Liver (tissue), 3 donors: ENCODE data around the gene CFAP97D1.

Experiments
- JUND ChIP-seq, 2 donors: IDR thresholded peaks; 2 replicates each; pipeline ENCODE4 v1.6.1; 2016; ENCODE audit warnings: antibody characterized with exemption in 2 of 2
- TF ChIP-seq, protein P1 (sequence below): fragments of 150-350 bp; IDR thresholded peaks from 2 replicates; pipeline ENCODE4 v1.5.1; 2017; ENCODE audit warnings: improper control_type of control experiment, low read depth, low read length; ENCODE audit not compliant: missing input control
- TF ChIP-seq, protein P2 (sequence below): IDR thresholded peaks from 2 replicates; pipeline ENCODE4 v1.6.1; 2016; ENCODE audit warnings: antibody characterized with exemption, mild to moderate bottlenecking
- donor health status: healthy.
- donor health status: healthy.

DNA sequence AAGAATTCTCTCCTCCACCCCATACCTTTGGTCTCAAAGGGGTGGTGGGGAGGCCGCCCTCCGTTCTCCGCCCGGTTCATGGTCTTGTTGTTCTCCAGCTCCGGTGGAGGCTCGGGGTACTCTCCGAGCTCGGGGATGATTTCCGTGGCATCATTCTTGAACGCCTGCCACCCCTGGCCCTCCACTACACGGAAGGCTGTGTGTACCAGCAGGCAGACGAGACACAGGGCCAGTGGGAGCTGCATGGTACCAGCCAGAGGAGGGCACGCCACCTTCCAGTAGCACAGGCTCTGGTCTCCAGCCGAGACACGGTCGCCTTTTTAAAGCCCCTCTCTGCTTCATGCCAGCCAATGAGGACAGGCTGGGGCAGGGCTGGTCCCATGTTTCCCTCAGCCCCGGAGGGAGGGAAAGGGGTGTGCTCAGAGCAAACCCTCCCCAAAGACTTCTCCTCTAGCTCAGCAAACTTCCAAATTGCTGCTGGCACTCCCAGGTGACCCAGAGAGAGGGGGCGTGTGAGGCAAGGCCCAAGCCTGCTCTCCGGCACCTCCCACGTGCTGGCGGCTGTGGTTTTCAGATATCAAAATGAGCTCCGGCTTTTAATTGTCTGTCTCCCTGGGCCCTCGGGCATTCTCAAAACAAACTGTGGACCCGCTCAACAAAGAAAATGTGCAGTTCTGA lies 21.6 kb upstream of the CFAP97D1 start, which contains the start of gene SOST:
- no peak for TF ChIP-seq JUND (IDR thresholded peaks at IDR 0.05)
- TF ChIP-seq, protein P1, sequence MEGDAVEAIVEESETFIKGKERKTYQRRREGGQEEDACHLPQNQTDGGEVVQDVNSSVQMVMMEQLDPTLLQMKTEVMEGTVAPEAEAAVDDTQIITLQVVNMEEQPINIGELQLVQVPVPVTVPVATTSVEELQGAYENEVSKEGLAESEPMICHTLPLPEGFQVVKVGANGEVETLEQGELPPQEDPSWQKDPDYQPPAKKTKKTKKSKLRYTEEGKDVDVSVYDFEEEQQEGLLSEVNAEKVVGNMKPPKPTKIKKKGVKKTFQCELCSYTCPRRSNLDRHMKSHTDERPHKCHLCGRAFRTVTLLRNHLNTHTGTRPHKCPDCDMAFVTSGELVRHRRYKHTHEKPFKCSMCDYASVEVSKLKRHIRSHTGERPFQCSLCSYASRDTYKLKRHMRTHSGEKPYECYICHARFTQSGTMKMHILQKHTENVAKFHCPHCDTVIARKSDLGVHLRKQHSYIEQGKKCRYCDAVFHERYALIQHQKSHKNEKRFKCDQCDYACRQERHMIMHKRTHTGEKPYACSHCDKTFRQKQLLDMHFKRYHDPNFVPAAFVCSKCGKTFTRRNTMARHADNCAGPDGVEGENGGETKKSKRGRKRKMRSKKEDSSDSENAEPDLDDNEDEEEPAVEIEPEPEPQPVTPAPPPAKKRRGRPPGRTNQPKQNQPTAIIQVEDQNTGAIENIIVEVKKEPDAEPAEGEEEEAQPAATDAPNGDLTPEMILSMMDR: no peak
- TF ChIP-seq, protein P2, sequence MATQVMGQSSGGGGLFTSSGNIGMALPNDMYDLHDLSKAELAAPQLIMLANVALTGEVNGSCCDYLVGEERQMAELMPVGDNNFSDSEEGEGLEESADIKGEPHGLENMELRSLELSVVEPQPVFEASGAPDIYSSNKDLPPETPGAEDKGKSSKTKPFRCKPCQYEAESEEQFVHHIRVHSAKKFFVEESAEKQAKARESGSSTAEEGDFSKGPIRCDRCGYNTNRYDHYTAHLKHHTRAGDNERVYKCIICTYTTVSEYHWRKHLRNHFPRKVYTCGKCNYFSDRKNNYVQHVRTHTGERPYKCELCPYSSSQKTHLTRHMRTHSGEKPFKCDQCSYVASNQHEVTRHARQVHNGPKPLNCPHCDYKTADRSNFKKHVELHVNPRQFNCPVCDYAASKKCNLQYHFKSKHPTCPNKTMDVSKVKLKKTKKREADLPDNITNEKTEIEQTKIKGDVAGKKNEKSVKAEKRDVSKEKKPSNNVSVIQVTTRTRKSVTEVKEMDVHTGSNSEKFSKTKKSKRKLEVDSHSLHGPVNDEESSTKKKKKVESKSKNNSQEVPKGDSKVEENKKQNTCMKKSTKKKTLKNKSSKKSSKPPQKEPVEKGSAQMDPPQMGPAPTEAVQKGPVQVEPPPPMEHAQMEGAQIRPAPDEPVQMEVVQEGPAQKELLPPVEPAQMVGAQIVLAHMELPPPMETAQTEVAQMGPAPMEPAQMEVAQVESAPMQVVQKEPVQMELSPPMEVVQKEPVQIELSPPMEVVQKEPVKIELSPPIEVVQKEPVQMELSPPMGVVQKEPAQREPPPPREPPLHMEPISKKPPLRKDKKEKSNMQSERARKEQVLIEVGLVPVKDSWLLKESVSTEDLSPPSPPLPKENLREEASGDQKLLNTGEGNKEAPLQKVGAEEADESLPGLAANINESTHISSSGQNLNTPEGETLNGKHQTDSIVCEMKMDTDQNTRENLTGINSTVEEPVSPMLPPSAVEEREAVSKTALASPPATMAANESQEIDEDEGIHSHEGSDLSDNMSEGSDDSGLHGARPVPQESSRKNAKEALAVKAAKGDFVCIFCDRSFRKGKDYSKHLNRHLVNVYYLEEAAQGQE: no peak
